Mesendoderm (in vitro differentiated cells): ENCODE results near the gene LELP1. TPM values are rescaled to one million over a fixed set of nuclear protein-coding genes. Genes with fewer than 3 reads are reported as not detected.

Source experiments
- DNase-seq: peaks from one replicate; pipeline ENCODE4 v3.0.0; 2013
- H2AK5ac ChIP-seq: 2 replicates; pipeline ENCODE4 v1.6.1; 2013; ENCODE audit warnings: low read length, inconsistent platforms
- H2BK120ac ChIP-seq: 2 replicates; pipeline ENCODE4 v1.6.1; 2013; ENCODE audit warnings: low read depth, mild to moderate bottlenecking, low read length, moderate library complexity, mixed read lengths
- H2BK15ac ChIP-seq: replicated peaks from 2 replicates; pipeline ENCODE4 v1.6.1; 2013; ENCODE audit warnings: low read depth, mild to moderate bottlenecking, moderate library complexity
- H2BK5ac ChIP-seq: 2 replicates; pipeline ENCODE4 v1.6.1; 2013; ENCODE audit warnings: low read length, inconsistent platforms
- H3K18ac ChIP-seq: 2 replicates; pipeline ENCODE4 v1.6.1; 2013; ENCODE audit warnings: mild to moderate bottlenecking, low read length, mixed read lengths
- H3K23ac ChIP-seq: one replicate; pipeline ENCODE4 v1.6.1; 2013; ENCODE audit warnings: low read length
- H3K27ac ChIP-seq: 2 replicates; pipeline ENCODE4 v1.5.1; 2013; ENCODE audit warnings: low read depth, mild to moderate bottlenecking, inconsistent platforms, low read length, moderate library complexity
- H3K27me3 ChIP-seq: 2 replicates; pipeline ENCODE4 v1.6.1; 2013; ENCODE audit warnings: low read length, control low read depth, mild to moderate bottlenecking, inconsistent platforms; ENCODE audit not compliant: insufficient read depth, poor library complexity
- H3K36me3 ChIP-seq: 2 replicates; pipeline ENCODE4 v1.6.1; 2013; ENCODE audit warnings: low read length, inconsistent platforms; ENCODE audit not compliant: control insufficient read depth, insufficient read depth
- H3K4ac ChIP-seq: one replicate; pipeline ENCODE4 v1.6.1; 2013; ENCODE audit warnings: low read depth, mild to moderate bottlenecking, low read length, moderate library complexity
- H3K4me1 ChIP-seq: 2 replicates; pipeline ENCODE4 v1.6.1; 2013; ENCODE audit warnings: low read depth, low read length, inconsistent platforms; ENCODE audit not compliant: control insufficient read depth
- H3K4me2 ChIP-seq: 2 replicates; pipeline ENCODE4 v1.6.1; 2013; ENCODE audit warnings: low read length
- H3K4me3 ChIP-seq: 2 replicates; pipeline ENCODE4 v1.5.1; 2013; ENCODE audit warnings: mild to moderate bottlenecking, low read length
- H3K56ac ChIP-seq: one replicate; pipeline ENCODE4 v1.6.1; 2013; ENCODE audit warnings: low read length
- H3K79me1 ChIP-seq: 2 replicates; pipeline ENCODE4 v1.6.1; 2013; ENCODE audit warnings: low read length, inconsistent platforms
- H3K79me2 ChIP-seq: 2 replicates; pipeline ENCODE4 v1.6.1; 2013; ENCODE audit warnings: mild to moderate bottlenecking, low read length; ENCODE audit not compliant: control insufficient read depth, insufficient read depth
- H3K9ac ChIP-seq: 2 replicates; pipeline ENCODE4 v1.6.1; 2013; ENCODE audit warnings: low read length, inconsistent platforms
- H4K5ac ChIP-seq: one replicate; pipeline ENCODE4 v1.6.1; 2013; ENCODE audit warnings: low read length
- H4K8ac ChIP-seq: one replicate; pipeline ENCODE4 v1.6.1; 2013; ENCODE audit warnings: low read depth, mild to moderate bottlenecking, control low read depth, low read length, moderate library complexity
- WGBS: extraction: QIAGEN DNeasy Blood & Tissue Kit; methylation state at CpG from one replicate; pipeline ENCODE4 v1.1.7; 2013; ENCODE audit warnings: low lambda C conversion rate, missing lambda C conversion rate; ENCODE audit not compliant: insufficient coverage; ENCODE audit errors: extremely low coverage; 5-methylcytosine and 5-hydroxymethylcytosine counted together
- polyA plus RNA-seq, 2 experiments: library from polyadenylated mRNA; stranded (reverse); fragments of 200-250 nt; gene quantifications; one replicate each; pipeline ENCODE4 v1.2.3, GENCODE V29; 2013

Gene LELP1
- polyA plus RNA-seq (2013, experiment 1 of 2), result not detected
- polyA plus RNA-seq (2013, experiment 2 of 2), result not detected

DNA sequence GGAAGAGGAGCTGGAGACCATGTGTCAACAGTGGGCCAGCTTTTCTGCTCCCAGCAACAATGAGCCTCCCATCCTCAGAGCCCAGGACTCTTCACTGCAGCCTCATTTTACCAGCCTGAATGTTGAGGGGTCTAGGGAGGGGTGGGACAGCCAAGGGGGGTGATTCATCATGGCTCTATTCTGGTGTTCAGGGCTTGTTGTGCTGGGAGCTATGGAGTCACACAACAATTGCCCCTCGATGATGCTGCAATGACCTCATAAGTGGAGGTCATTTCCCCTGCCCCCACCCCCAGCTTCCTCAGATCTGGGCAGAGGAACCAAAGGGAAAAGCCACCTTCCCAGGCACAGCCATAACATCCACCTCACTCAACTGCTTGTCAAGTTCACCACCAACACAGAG lies at the start of gene LELP1:
LELP1 (plus strand) TSS at position 301 of the 400 bp plus-strand sequence. CDS start 1,278 bp downstream, outside the sequence.
- no peaks in the 10 kb centered on the region for H3K36me3 ChIP-seq
- no peak within 1 kb of the TSS for H2BK5ac ChIP-seq
- H3K23ac ChIP-seq, result no peak within 1 kb of the TSS
- no peak within 1 kb of the TSS for H2BK15ac ChIP-seq
- H3K27ac ChIP-seq, result no peak within 1 kb of the TSS
- H2AK5ac ChIP-seq, result no peak within 1 kb of the TSS
- H2BK120ac ChIP-seq, result no peak within 1 kb of the TSS
- no peaks in the 10 kb centered on the region for H3K79me1 ChIP-seq
- no peaks in the 10 kb centered on the region for H3K27me3 ChIP-seq
- H4K8ac ChIP-seq, result no peak within 1 kb of the TSS
- H3K9ac ChIP-seq, result no peak within 1 kb of the TSS
- no peaks in the 10 kb centered on the region for H3K4me1 ChIP-seq
- H3K4me3 ChIP-seq, result no peak within 1 kb of the TSS
- H3K56ac ChIP-seq, result no peak within 1 kb of the TSS
- WGBS, result no CpG with 5 or more reads among the region's 1 CpG
- DNase-seq, result no peak
- no peak within 1 kb of the TSS for H3K4me2 ChIP-seq
- H3K18ac ChIP-seq, result no peak within 1 kb of the TSS
- H3K4ac ChIP-seq, result no peak within 1 kb of the TSS
- no peaks in the 10 kb centered on the region for H3K79me2 ChIP-seq
- no peak within 1 kb of the TSS for H4K5ac ChIP-seq

- no peak overlapping the region for H3K4me3 ChIP-seq
- no CpG with 5 or more reads among the region's 2 CpGs for WGBS
- no peaks in the 10 kb centered on the region for H3K4me1 ChIP-seq
Observed at GRCh38 chr1:153155541-153155940, 47.7 kb upstream of the LELP1 start.

DNA sequence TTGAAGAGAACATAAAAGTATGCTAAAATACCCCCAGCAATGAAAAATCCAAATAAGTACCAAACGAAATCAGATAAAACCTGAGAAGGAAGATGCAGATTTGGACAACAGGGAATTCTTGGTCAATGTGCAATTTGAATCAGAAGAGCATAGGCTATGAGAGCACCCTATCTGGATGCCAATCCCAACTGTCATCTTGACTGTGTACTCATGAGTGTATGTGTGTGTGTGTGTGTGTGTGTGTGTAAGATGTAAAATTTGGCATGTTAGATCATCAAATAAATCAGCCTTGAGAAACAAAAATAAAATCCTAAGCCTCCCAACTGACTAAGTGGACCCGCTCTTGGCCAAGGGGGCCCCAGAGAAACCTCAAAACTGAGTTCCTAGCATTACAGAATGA lies 34.5 kb upstream of the LELP1 start:
- H4K5ac ChIP-seq, result no peak overlapping the region
- no peak for DNase-seq
- no peak overlapping the region for H3K4ac ChIP-seq
- no peaks in the 10 kb centered on the region for H3K79me2 ChIP-seq
- H2AK5ac ChIP-seq, result no peak overlapping the region
- no peak overlapping the region for H3K18ac ChIP-seq
- H2BK15ac ChIP-seq, result no peak overlapping the region
- H3K56ac ChIP-seq, result no peak overlapping the region
- no peak overlapping the region for H2BK5ac ChIP-seq
- no peak overlapping the region for H3K4me3 ChIP-seq
- no peak overlapping the region for H3K9ac ChIP-seq
- no peak overlapping the region for H2BK120ac ChIP-seq
- no peaks in the 10 kb centered on the region for H3K36me3 ChIP-seq
- WGBS, result no CpG with 5 or more reads among the region's 2 CpGs
- no peak overlapping the region for H3K23ac ChIP-seq
- H4K8ac ChIP-seq, result no peak overlapping the region
- H3K79me1 ChIP-seq, result no peaks in the 10 kb centered on the region
- H3K27ac ChIP-seq, result no peak overlapping the region
- H3K4me2 ChIP-seq, result no peak overlapping the region
- H3K4me1 ChIP-seq, result no peaks in the 10 kb centered on the region
- no peaks in the 10 kb centered on the region for H3K27me3 ChIP-seq

More at GRCh38 chr1:153155541-153155940, 47.7 kb upstream of the LELP1 start:
- no peak overlapping the region for H3K9ac ChIP-seq
- no peak overlapping the region for H3K18ac ChIP-seq
- no peak for DNase-seq
- no peak overlapping the region for H4K8ac ChIP-seq
- no peaks in the 10 kb centered on the region for H3K36me3 ChIP-seq
- no peak overlapping the region for H3K4ac ChIP-seq
- H4K5ac ChIP-seq, result no peak overlapping the region
- H2BK5ac ChIP-seq, result no peak overlapping the region
- no peak overlapping the region for H3K4me2 ChIP-seq
- H2BK120ac ChIP-seq, result no peak overlapping the region
- H3K27ac ChIP-seq, result no peak overlapping the region
- H3K79me2 ChIP-seq, result no peaks in the 10 kb centered on the region
- no peak overlapping the region for H2BK15ac ChIP-seq
- H3K56ac ChIP-seq, result no peak overlapping the region
- H3K27me3 ChIP-seq, result no peaks in the 10 kb centered on the region
- H3K23ac ChIP-seq, result no peak overlapping the region
- no peaks in the 10 kb centered on the region for H3K79me1 ChIP-seq
- H2AK5ac ChIP-seq, result no peak overlapping the region

GRCh38 chr1:153174624-153175023 lies 28.6 kb upstream of the LELP1 start:
- Histone ChIP-seq H2BK15ac (no peak overlapping the region), H2BK5ac (no peak overlapping the region), H4K5ac (no peak overlapping the region), H3K56ac (no peak overlapping the region), H3K23ac (no peak overlapping the region), H3K4me1 (no peaks in the 10 kb centered on the region), H3K9ac (no peak overlapping the region), H3K4me2 (no peak overlapping the region), H3K36me3 (no peaks in the 10 kb centered on the region), H3K27me3 (no peaks in the 10 kb centered on the region), H3K4ac (no peak overlapping the region), H3K27ac (no peak overlapping the region), H3K4me3 (no peak overlapping the region), H3K79me1 (no peaks in the 10 kb centered on the region), H3K79me2 (no peaks in the 10 kb centered on the region), H2BK120ac (no peak overlapping the region), H3K18ac (no peak overlapping the region), H4K8ac (no peak overlapping the region), H2AK5ac (no peak overlapping the region)
- DNase-seq, result no peak

DNA sequence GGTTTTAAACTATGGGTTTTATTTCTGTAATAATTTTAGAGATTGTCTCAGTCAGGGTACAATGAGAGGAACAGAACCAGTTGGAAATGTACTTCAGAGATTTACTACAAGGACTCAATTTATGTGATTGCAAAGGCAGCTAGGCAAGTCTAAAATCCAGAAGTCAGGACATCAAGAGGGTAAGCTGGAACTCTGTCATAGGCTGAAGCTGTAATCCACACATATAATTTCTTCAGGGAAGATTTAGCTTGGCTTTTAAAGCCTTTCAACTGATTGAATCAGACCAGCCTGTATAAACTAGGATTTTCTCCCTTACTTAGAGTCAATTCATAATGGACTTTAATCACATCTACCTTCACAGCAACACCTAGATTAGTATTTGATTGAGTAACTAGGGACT lies 24.3 kb upstream of the LELP1 start:
- Histone ChIP-seq H2BK5ac (no peak overlapping the region), H3K18ac (no peak overlapping the region), H3K4me3 (no peak overlapping the region), H3K79me2 (no peaks in the 10 kb centered on the region), H2BK120ac (no peak overlapping the region), H2BK15ac (no peak overlapping the region), H3K79me1 (no peaks in the 10 kb centered on the region), H3K23ac (no peak overlapping the region), H3K36me3 (no peaks in the 10 kb centered on the region), H3K4ac (no peak overlapping the region), H4K5ac (no peak overlapping the region), H4K8ac (no peak overlapping the region), H3K27me3 (no peaks in the 10 kb centered on the region), H3K4me1 (no peaks in the 10 kb centered on the region), H3K9ac (no peak overlapping the region), H2AK5ac (no peak overlapping the region), H3K27ac (no peak overlapping the region), H3K56ac (no peak overlapping the region), H3K4me2 (no peak overlapping the region)
- no peak for DNase-seq

GRCh38 chr1:153180556-153180955 lies 22.7 kb upstream of the LELP1 start:
- no peak overlapping the region for H2AK5ac ChIP-seq
- no peaks in the 10 kb centered on the region for H3K27me3 ChIP-seq
- no peak overlapping the region for H3K9ac ChIP-seq
- H3K36me3 ChIP-seq, result no peaks in the 10 kb centered on the region
- H3K27ac ChIP-seq, result no peak overlapping the region
- H2BK15ac ChIP-seq, result no peak overlapping the region
- no CpG with 5 or more reads among the region's 4 CpGs for WGBS
- no peak overlapping the region for H4K5ac ChIP-seq
- no peak overlapping the region for H2BK120ac ChIP-seq
- no peak overlapping the region for H3K4me3 ChIP-seq
- H3K56ac ChIP-seq, result no peak overlapping the region
- no peak overlapping the region for H2BK5ac ChIP-seq
- H3K79me2 ChIP-seq, result no peaks in the 10 kb centered on the region
- no peaks in the 10 kb centered on the region for H3K79me1 ChIP-seq
- no peak overlapping the region for H4K8ac ChIP-seq
- H3K4me2 ChIP-seq, result no peak overlapping the region
- no peak overlapping the region for H3K4ac ChIP-seq
- H3K23ac ChIP-seq, result no peak overlapping the region
- no peak for DNase-seq
- no peak overlapping the region for H3K18ac ChIP-seq
- no peaks in the 10 kb centered on the region for H3K4me1 ChIP-seq
